H9 (cell line): Measurements from ENCODE around the gene MED23. TPM values are rescaled to one million over a fixed set of nuclear protein-coding genes. Genes with fewer than 3 reads are reported as not detected.

Experiments used
- DNase-seq: peaks from one replicate; pipeline ENCODE4 v3.0.0-alpha.2; 2017
- H2AFZ ChIP-seq: one replicate; pipeline ENCODE4 v1.6.1; 2013; ENCODE audit warnings: mild to moderate bottlenecking, low read length, control low read depth, moderate library complexity
- H2AK5ac ChIP-seq: 2 replicates; pipeline ENCODE4 v1.6.1; 2013; ENCODE audit warnings: low read length, control low read depth, mixed read lengths; ENCODE audit not compliant: insufficient read length
- H2BK120ac ChIP-seq: one replicate; pipeline ENCODE4 v1.6.1; 2013; ENCODE audit warnings: low read depth, mild to moderate bottlenecking, low read length, control low read depth, inconsistent platforms; ENCODE audit not compliant: poor library complexity, severe bottlenecking
- H2BK12ac ChIP-seq: 2 replicates; pipeline ENCODE4 v1.6.1; 2013; ENCODE audit warnings: low read length, control low read depth, mixed read lengths, low read depth; ENCODE audit not compliant: insufficient read length
- H2BK15ac ChIP-seq: 2 replicates; pipeline ENCODE4 v1.6.1; 2013; ENCODE audit warnings: low read depth, low read length, control low read depth
- H2BK20ac ChIP-seq: one replicate; pipeline ENCODE4 v1.6.1; 2013; ENCODE audit warnings: low read depth, mild to moderate bottlenecking, low read length, control low read depth, inconsistent platforms; ENCODE audit not compliant: poor library complexity, severe bottlenecking
- H2BK5ac ChIP-seq: 2 replicates; pipeline ENCODE4 v1.6.1; 2013; ENCODE audit warnings: low read length, control low read depth, mixed read lengths; ENCODE audit not compliant: insufficient read length
- H3K14ac ChIP-seq: 2 replicates; pipeline ENCODE4 v1.6.1; 2013; ENCODE audit warnings: low read length, control low read depth; ENCODE audit not compliant: insufficient read depth
- H3K18ac ChIP-seq: 2 replicates; pipeline ENCODE4 v1.6.1; 2013; ENCODE audit warnings: low read depth, mild to moderate bottlenecking, mixed read lengths, low read length, control low read depth; ENCODE audit not compliant: insufficient read length
- H3K23ac ChIP-seq: 2 replicates; pipeline ENCODE4 v1.6.1; 2013; ENCODE audit warnings: low read length, control low read depth, mixed read lengths, low read depth; ENCODE audit not compliant: insufficient read length
- H3K23me2 ChIP-seq: 2 replicates; pipeline ENCODE4 v1.6.1; 2013; ENCODE audit warnings: low read depth, mild to moderate bottlenecking, mixed read lengths, low read length, control low read depth; ENCODE audit not compliant: insufficient read length, poor library complexity, severe bottlenecking
- H3K27ac ChIP-seq: 2 replicates; pipeline ENCODE4 v1.5.1; 2013; ENCODE audit warnings: low read length, control low read depth, mixed read lengths, low read depth; ENCODE audit not compliant: insufficient read length
- H3K27me3 ChIP-seq: 2 replicates; pipeline ENCODE4 v1.6.1; 2013; ENCODE audit warnings: low read length, control low read depth, inconsistent platforms; ENCODE audit not compliant: insufficient read depth
- H3K4ac ChIP-seq: 2 replicates; pipeline ENCODE4 v1.6.1; 2013; ENCODE audit warnings: low read depth, mild to moderate bottlenecking, control low read depth, inconsistent platforms, low read length, moderate library complexity
- H3K4me1 ChIP-seq: 2 replicates; pipeline ENCODE4 v1.6.1; 2013; ENCODE audit warnings: low read length, control low read depth, inconsistent platforms; ENCODE audit not compliant: insufficient read depth
- H3K4me2 ChIP-seq: 2 replicates; pipeline ENCODE4 v1.6.1; 2013; ENCODE audit warnings: low read length, control low read depth, mixed read lengths; ENCODE audit not compliant: insufficient read length, insufficient read depth
- H3K56ac ChIP-seq: 2 replicates; pipeline ENCODE4 v1.6.1; 2013; ENCODE audit warnings: low read depth, mild to moderate bottlenecking, mixed read lengths, low read length, control low read depth; ENCODE audit not compliant: insufficient read length
- H3K79me1 ChIP-seq: 2 replicates; pipeline ENCODE4 v1.6.1; 2013; ENCODE audit warnings: low read depth, mild to moderate bottlenecking, moderate library complexity, low read length, control low read depth, inconsistent platforms; ENCODE audit not compliant: insufficient read depth, poor library complexity, severe bottlenecking
- H3K79me2 ChIP-seq: 2 replicates; pipeline ENCODE4 v1.6.1; 2013; ENCODE audit warnings: low read length, control low read depth, inconsistent platforms; ENCODE audit not compliant: insufficient read depth
- H3K9ac ChIP-seq: 2 replicates; pipeline ENCODE4 v1.6.1; 2013; ENCODE audit warnings: low read length, control low read depth, mixed read lengths; ENCODE audit not compliant: insufficient read length; ENCODE audit errors: extremely low read depth
- H3K9me3 ChIP-seq: one replicate; pipeline ENCODE4 v1.6.1; 2013; ENCODE audit warnings: low read depth, low read length, inconsistent platforms; ENCODE audit not compliant: control insufficient read depth
- H3T11ph ChIP-seq: one replicate; pipeline ENCODE4 v1.6.1; 2013; ENCODE audit warnings: mild to moderate bottlenecking, low read length, control low read depth, inconsistent platforms
- H4K20me1 ChIP-seq: one replicate; pipeline ENCODE4 v1.6.1; 2013; ENCODE audit not compliant: control insufficient read depth, insufficient read length, insufficient read depth
- H4K5ac ChIP-seq: 2 replicates; pipeline ENCODE4 v1.6.1; 2013; ENCODE audit warnings: low read depth, mild to moderate bottlenecking, mixed read lengths, low read length, control low read depth; ENCODE audit not compliant: insufficient read length
- H4K8ac ChIP-seq: replicated peaks from 2 replicates; pipeline ENCODE4 v1.6.1; 2013; ENCODE audit warnings: low read length, control low read depth, mixed read lengths, low read depth; ENCODE audit not compliant: insufficient read length
- H4K91ac ChIP-seq: 2 replicates; pipeline ENCODE4 v1.6.1; 2013; ENCODE audit warnings: low read depth, mild to moderate bottlenecking, moderate library complexity, mixed read lengths, low read length, control low read depth; ENCODE audit not compliant: insufficient read length
- H3K27ac Mint-ChIP-seq, 3 experiments: 2 replicates in 2 of 3; 3 replicates in 1 of 3; pipeline ENCODE4 v1.8.0; 2020 to 2021; ENCODE audit warnings: mixed read lengths in 3 of 3, mild to moderate bottlenecking in 1 of 3, moderate library complexity in 1 of 3
- H3K27me3 Mint-ChIP-seq: 2 replicates; pipeline ENCODE4 v1.8.0; 2021; ENCODE audit warnings: low read depth, mild to moderate bottlenecking, moderate library complexity, mixed read lengths
- H3K36me3 Mint-ChIP-seq, 3 experiments: 2 replicates in 2 of 3; 3 replicates in 1 of 3; pipeline ENCODE4 v1.8.0; 2020 to 2021; ENCODE audit warnings: low read depth in 3 of 3, mixed read lengths in 3 of 3; ENCODE audit not compliant: insufficient read depth in 1 of 3
- H3K4me1 Mint-ChIP-seq, 2 experiments: 2 replicates each; pipeline ENCODE4 v1.8.0; 2020; ENCODE audit warnings: mixed read lengths in 2 of 2
- H3K4me3 Mint-ChIP-seq, 2 experiments: 2 replicates in 1 of 2; 3 replicates in 1 of 2; pipeline ENCODE4 v1.8.0; 2020 to 2021; ENCODE audit warnings: mild to moderate bottlenecking in 2 of 2, mixed read lengths in 2 of 2, moderate library complexity in 1 of 2
- H3K9me3 Mint-ChIP-seq, 2 experiments: 2 replicates in 1 of 2; 3 replicates in 1 of 2; pipeline ENCODE4 v1.8.0; 2020; ENCODE audit warnings: mild to moderate bottlenecking in 2 of 2, mixed read lengths in 2 of 2, moderate library complexity in 1 of 2
- CTCF ChIP-seq: fragments of 200-600 bp; sonication (generic); conservative IDR thresholded peaks from 3 replicates; pipeline ENCODE4 v1.8.0; 2021; ENCODE audit warnings: antibody characterized with exemption, mild to moderate bottlenecking
- WGBS: extraction: QIAGEN DNeasy Blood & Tissue Kit; methylation state at CpG from one replicate; pipeline ENCODE4 v1.1.7; 2013; ENCODE audit warnings: missing lambda C conversion rate, low lambda C conversion rate, mixed read lengths; ENCODE audit not compliant: insufficient read length; ENCODE audit errors: extremely low coverage; 5-methylcytosine and 5-hydroxymethylcytosine counted together
- total RNA-seq: library from RNA; stranded (reverse); gene quantifications from 2 replicates; pipeline ENCODE4 v1.2.1, GENCODE V29; 2021

Gene MED23
- total RNA-seq, 1 experiment from 2014 or later = 16.2 TPM

- no peaks in the 10 kb centered on the region for H3K79me2 ChIP-seq
- H2AFZ ChIP-seq = no peak overlapping the region
- no peak overlapping the region for H2BK120ac ChIP-seq
- no peak overlapping the region for H3K23ac ChIP-seq
- H3K36me3 Mint-ChIP-seq = no peaks in the 10 kb centered on the region
- H4K5ac ChIP-seq = no peak overlapping the region
- no peak overlapping the region for H2AK5ac ChIP-seq
- H3K27me3 ChIP-seq = no peaks in the 10 kb centered on the region
- H3K9me3 ChIP-seq = no peaks in the 10 kb centered on the region
- H3K18ac ChIP-seq = no peak overlapping the region
- H3K23me2 ChIP-seq = no peaks in the 10 kb centered on the region
- no peak overlapping the region for H2BK20ac ChIP-seq
- no peak overlapping the region for H3K9ac ChIP-seq
- H3K79me1 ChIP-seq = no peaks in the 10 kb centered on the region
- no peaks in the 10 kb centered on the region for H4K20me1 ChIP-seq
- no peak overlapping the region for H3K4ac ChIP-seq
- H2BK15ac ChIP-seq = no peak overlapping the region
- no peaks in the 10 kb centered on the region for H3K4me1 Mint-ChIP-seq
- no peak for TF ChIP-seq CTCF
- no peak overlapping the region for H3K27ac ChIP-seq
- no CpG with 5 or more reads among the region's 3 CpGs for WGBS
- H3K4me1 ChIP-seq = no peaks in the 10 kb centered on the region
- H4K8ac ChIP-seq = no peak overlapping the region
- DNase-seq = no peak
- H3K27ac Mint-ChIP-seq = no peak overlapping the region
- H2BK12ac ChIP-seq = no peak overlapping the region
- no peak overlapping the region for H4K91ac ChIP-seq
- H3K14ac ChIP-seq = no peak overlapping the region
- H3T11ph ChIP-seq = no peak overlapping the region
- no peak overlapping the region for H3K56ac ChIP-seq
- no peak overlapping the region for H2BK5ac ChIP-seq
- no peaks in the 10 kb centered on the region for H3K9me3 Mint-ChIP-seq
- H3K27me3 Mint-ChIP-seq = no peaks in the 10 kb centered on the region
- H3K4me2 ChIP-seq = no peak overlapping the region
- no peak overlapping the region for H3K4me3 Mint-ChIP-seq
Measured at GRCh38 chr6:131640576-131640975, 12.5 kb upstream of the MED23 start.
